ENCODE results near the gene RNF113A.
"Not testable (repeated sequence)": the region's sequence is repeated elsewhere in the genome, so short reads cannot be mapped to it uniquely, and the experiment has no call there.

RNF113A gene

GRCh38 chrX:119852382-119853353, 18.9 kb downstream of the RNF113A start, which contains the start of gene UPF3B:
UPF3B (minus strand) TSS chrX:119852963; CDS start chrX:119852928, 35 bp downstream.
- peak within 1 kb of the TSS; percentile 80 for H3K4me3 ChIP-seq (ENCODE audit: low read length)
- peak; percentile 97 for DNase-seq (ENCODE audit: low read depth, low spot score)

DNA sequence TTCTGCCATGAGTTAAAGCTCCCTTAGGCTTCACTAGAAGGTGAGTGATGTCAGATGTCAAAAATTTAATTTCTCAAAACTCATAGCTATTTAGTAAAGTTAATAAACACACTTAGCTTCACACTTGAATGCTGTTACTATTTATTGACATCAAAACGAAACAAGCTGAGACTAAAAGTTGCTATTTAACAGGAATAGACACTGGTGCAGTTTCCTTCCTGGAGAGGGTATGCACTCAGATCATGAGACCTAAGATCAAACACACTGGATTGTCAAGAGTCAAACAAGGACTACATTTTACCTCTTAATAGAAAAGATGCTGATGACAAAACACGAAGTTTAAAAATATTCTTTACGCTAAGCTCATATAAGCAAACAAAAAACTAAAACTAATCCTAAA, 37.6 kb downstream of the RNF113A start:
- no peak for DNase-seq (ENCODE audit: low read depth, low spot score)
- no peak overlapping the region for H3K4me3 ChIP-seq (ENCODE audit: low read length)

GRCh38 chrX:119828446-119828845, 43.1 kb downstream of the RNF113A start:
- H3K4me3 ChIP-seq (ENCODE audit: low read length) = no peak overlapping the region
- DNase-seq (ENCODE audit: low read depth, low spot score) = no peak

- no peak for DNase-seq (ENCODE audit: low read depth, low spot score)
- no peak overlapping the region for H3K4me3 ChIP-seq (ENCODE audit: low read length)
These were observed 45.1 kb downstream of the RNF113A start for GRCh38 chrX:119826399-119826959.

GRCh38 chrX:119824221-119824620, 47.3 kb downstream of the RNF113A start:
- not testable (repeated sequence) for H3K4me3 ChIP-seq (ENCODE audit: low read length); DNase-seq (ENCODE audit: low read depth, low spot score)

- DNase-seq (ENCODE audit: low read depth, low spot score) = peak; percentile 19
- H3K4me3 ChIP-seq (ENCODE audit: low read length) = not testable (repeated sequence)
These were observed 49.8 kb downstream of the RNF113A start for GRCh38 chrX:119821703-119822102.
